Activated CD8-positive, alpha-beta memory T cell treated with anti-CD3 and anti-CD28 coated beads for 1 hour (primary cell): ENCODE results near the gene DICER1.
"Not testable (repeated sequence)": the region's sequence is repeated elsewhere in the genome, so short reads cannot be mapped to it uniquely, and the experiment has no call there.

Experiments
- DNase-seq, 2 donors: peaks; one replicate each; pipeline ENCODE4 v3.0.0-alpha.2; 2020; ENCODE audit warnings: low read depth in 1 of 2; ENCODE audit errors: extremely low read depth in 1 of 2

Gene DICER1

GRCh38 chr14:95188380-95188779 is 31.1 kb upstream of the DICER1 start:
- DNase-seq = no peak

- no peak for DNase-seq
These were observed 28.6 kb upstream of the DICER1 start for GRCh38 chr14:95185767-95186392.

- no peak for DNase-seq
These were observed 27.9 kb upstream of the DICER1 start for GRCh38 chr14:95185033-95185766.

- no peak for DNase-seq
These were observed 27.1 kb upstream of the DICER1 start for GRCh38 chr14:95184413-95184790.

- DNase-seq = no peak
These were observed 26.4 kb upstream of the DICER1 start for GRCh38 chr14:95183532-95184412.

- DNase-seq = no peak
These were observed 25.8 kb upstream of the DICER1 start for GRCh38 chr14:95183082-95183481.

GRCh38 chr14:95182379-95182778 is 25.1 kb upstream of the DICER1 start:
- no peak for DNase-seq

- no peak for DNase-seq
These were observed 23.8 kb upstream of the DICER1 start for GRCh38 chr14:95180966-95181741.

GRCh38 chr14:95175670-95176069 is 18.3 kb upstream of the DICER1 start:
- DNase-seq = not testable (repeated sequence)

- no peak for DNase-seq
These were observed 17.0 kb upstream of the DICER1 start for GRCh38 chr14:95174184-95174792.

- no peak for DNase-seq
These were observed 16.2 kb upstream of the DICER1 start for GRCh38 chr14:95173518-95173917.

- no peak for DNase-seq
These were observed 9.8 kb upstream of the DICER1 start for GRCh38 chr14:95167177-95167576.

- no peak for DNase-seq
These were observed 8.2 kb upstream of the DICER1 start for GRCh38 chr14:95165517-95165916.

GRCh38 chr14:95164506-95164905 is 7.2 kb upstream of the DICER1 start:
- DNase-seq = no peak

GRCh38 chr14:95163666-95164065 is 6.3 kb upstream of the DICER1 start:
- DNase-seq = no peak

GRCh38 chr14:95163132-95163531 is 5.8 kb upstream of the DICER1 start:
- DNase-seq = no peak

- DNase-seq = no peak
These were observed 5.3 kb upstream of the DICER1 start for GRCh38 chr14:95162641-95163040.

- no peak for DNase-seq
These were observed 342 bp downstream of the DICER1 start for GRCh38 chr14:95157048-95157326.

- DNase-seq = no peak
These were observed 925 bp downstream of the DICER1 start for GRCh38 chr14:95156161-95157047.

- DNase-seq = no peak
These were observed 2.3 kb downstream of the DICER1 start for GRCh38 chr14:95155045-95155444.
